PFSK-1 (cell line): Measurements from ENCODE around the gene CYBB.

Experiments
- POLR2AphosphoS5 ChIP-seq: IDR thresholded peaks from 2 replicates; pipeline ENCODE4 v1.6.1; 2012; ENCODE audit warnings: low read depth, mild to moderate bottlenecking, control low read depth, low read length, moderate library complexity
- SIN3A ChIP-seq: IDR thresholded peaks from 2 replicates; pipeline ENCODE4 v1.6.1; 2012; ENCODE audit warnings: mild to moderate bottlenecking, low read length, moderate library complexity, borderline replicate concordance; ENCODE audit not compliant: insufficient read depth
- TAF1 ChIP-seq: IDR thresholded peaks from 2 replicates; pipeline ENCODE4 v1.6.1; 2012; ENCODE audit warnings: low read length, control low read depth, borderline replicate concordance; ENCODE audit not compliant: insufficient read depth

- TF ChIP-seq TAF1: no peak
- TF ChIP-seq POLR2AphosphoS5: no peak
- no peak for TF ChIP-seq SIN3A
These were observed 16.5 kb upstream of the CYBB start for GRCh38 chrX:37763400-37763799.
